ENCODE data around the gene RBM4B.

RBM4B gene

DNA sequence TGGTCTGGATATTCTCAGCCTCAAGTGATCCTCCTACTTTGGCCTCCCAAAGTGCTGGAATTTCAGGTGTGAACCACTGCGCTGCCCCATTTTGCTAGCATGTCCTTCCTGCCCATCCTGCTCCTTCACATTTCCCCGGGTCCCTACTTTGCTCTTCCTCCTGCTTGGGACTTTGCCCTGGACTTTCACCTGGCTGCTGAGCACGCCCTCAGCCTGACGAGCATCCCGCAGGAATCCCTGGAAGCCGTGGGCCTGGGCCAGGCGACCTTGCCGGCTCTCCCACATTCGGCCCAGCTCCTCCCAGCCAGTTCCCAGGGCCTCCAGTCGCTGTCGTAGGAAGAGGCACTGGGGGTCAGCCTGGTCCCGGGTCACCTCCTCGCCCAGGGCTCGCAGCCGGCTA lies 22.6 kb upstream of the RBM4B start:
- no peak for DNase-seq (ENCODE audit: low read depth)
- TF ChIP-seq, protein P1, sequence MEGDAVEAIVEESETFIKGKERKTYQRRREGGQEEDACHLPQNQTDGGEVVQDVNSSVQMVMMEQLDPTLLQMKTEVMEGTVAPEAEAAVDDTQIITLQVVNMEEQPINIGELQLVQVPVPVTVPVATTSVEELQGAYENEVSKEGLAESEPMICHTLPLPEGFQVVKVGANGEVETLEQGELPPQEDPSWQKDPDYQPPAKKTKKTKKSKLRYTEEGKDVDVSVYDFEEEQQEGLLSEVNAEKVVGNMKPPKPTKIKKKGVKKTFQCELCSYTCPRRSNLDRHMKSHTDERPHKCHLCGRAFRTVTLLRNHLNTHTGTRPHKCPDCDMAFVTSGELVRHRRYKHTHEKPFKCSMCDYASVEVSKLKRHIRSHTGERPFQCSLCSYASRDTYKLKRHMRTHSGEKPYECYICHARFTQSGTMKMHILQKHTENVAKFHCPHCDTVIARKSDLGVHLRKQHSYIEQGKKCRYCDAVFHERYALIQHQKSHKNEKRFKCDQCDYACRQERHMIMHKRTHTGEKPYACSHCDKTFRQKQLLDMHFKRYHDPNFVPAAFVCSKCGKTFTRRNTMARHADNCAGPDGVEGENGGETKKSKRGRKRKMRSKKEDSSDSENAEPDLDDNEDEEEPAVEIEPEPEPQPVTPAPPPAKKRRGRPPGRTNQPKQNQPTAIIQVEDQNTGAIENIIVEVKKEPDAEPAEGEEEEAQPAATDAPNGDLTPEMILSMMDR (IDR thresholded peaks at IDR 0.05; ENCODE audit: insufficient read depth, low read depth, low read length, missing control alignments) = no peak
- no peak overlapping the region for H3K4me3 ChIP-seq (ENCODE audit: low read depth, low read length)

DNA sequence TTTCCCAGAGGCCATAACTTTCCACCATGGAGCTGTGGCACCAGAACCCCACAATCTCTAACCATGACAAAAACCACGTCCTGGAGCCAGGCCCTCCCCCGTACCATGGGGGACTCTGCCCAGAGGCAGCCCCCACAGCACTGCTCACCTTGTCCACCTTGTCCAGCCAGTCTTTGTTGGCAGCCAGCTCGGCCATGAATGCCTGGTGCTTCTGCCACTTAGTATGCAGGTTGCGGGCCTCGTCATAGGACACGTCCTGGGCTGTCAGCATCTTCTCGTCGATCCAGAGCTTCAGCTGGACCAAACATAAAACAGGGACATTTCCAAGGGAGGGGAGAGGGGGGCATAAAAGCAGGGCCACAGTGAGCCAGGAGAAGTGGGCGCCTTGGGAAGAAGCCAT lies 20.8 kb upstream of the RBM4B start:
- TF ChIP-seq, protein P1 (IDR thresholded peaks at IDR 0.05; ENCODE audit: insufficient read depth, low read depth, low read length, missing control alignments) = no peak
- no peak for DNase-seq (ENCODE audit: low read depth)
- H3K4me3 ChIP-seq (ENCODE audit: low read depth, low read length) = no peak overlapping the region

- TF ChIP-seq, protein P1 (IDR thresholded peaks at IDR 0.05; ENCODE audit: insufficient read depth, low read depth, low read length, missing control alignments) = no peak
- no peak for DNase-seq (ENCODE audit: low read depth)
- no peak overlapping the region for H3K4me3 ChIP-seq (ENCODE audit: low read depth, low read length)
Observed at GRCh38 chr11:66697988-66698387, 20.3 kb upstream of the RBM4B start.

DNA sequence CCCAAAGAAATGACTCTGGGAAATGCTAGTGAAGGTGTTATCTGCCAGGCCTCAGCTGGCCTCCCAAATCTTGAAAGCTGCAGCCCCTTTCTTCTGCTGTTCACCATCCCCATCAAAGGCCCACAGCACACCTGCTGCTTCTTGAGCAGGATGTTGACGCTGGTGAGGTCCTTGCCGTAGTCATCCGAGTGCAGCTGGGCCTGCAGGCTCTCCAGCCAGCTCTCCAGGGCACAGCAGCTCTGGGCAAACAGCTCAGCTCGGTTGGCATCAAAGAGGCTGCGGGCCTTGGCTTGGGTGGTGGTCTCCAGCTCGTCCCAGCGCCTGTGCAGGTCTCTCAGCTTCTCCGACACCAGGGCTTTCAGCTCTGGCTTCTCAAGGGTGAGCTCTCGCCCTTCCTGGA lies 18.5 kb upstream of the RBM4B start:
- no peak overlapping the region for H3K4me3 ChIP-seq (ENCODE audit: low read depth, low read length)
- TF ChIP-seq, protein P1 (IDR thresholded peaks at IDR 0.05; ENCODE audit: insufficient read depth, low read depth, low read length, missing control alignments) = no peak
- DNase-seq (ENCODE audit: low read depth) = no peak

DNA sequence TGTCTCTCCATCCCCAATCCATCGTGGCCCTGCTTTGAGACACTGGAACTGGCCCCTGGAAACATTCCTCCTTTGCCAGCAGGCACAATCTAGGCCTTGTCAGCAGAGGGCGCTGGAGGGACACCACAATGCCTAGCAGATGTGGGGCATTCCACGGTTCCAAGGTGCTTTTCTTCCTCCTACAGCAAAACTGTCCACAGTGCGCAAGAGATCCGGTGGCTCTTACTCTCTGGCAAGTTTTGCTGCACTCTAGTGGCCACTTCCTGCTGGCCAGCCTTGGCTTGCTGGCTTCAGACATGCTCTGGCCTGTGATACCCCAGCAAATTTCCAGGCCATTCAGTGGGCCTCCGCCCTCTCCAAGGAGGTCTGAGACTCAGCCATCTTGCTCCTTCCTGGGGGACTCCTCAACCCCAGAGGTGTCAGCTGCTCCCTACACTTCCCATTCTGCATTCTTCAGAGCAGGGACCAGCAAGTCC lies 17.1 kb upstream of the RBM4B start:
- no peak overlapping the region for H3K4me3 ChIP-seq (ENCODE audit: low read depth, low read length)
- TF ChIP-seq, protein P1 (IDR thresholded peaks at IDR 0.05; ENCODE audit: insufficient read depth, low read depth, low read length, missing control alignments) = peak; percentile 93
- peak; percentile 91 for DNase-seq (ENCODE audit: low read depth)

DNA sequence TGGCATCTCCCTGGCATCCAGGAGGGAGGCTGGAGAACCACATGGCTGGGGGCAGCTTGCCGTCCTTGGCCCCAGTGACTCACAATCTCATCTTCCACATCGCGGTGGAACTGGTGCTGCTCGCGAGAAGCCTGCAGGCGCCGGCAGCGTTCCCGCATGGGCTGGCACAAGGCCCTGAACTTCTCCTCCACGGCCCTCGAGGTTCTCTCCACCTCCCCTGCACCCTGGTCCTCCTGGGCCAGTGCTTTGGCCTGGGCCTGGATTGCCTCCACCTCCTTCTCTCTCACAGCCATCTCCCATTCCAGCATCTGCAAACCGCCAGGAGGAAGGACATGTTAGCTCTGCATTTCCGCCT lies 16.3 kb upstream of the RBM4B start:
- TF ChIP-seq, protein P1 (IDR thresholded peaks at IDR 0.05; ENCODE audit: insufficient read depth, low read depth, low read length, missing control alignments) = no peak
- no peak for DNase-seq (ENCODE audit: low read depth)

DNA sequence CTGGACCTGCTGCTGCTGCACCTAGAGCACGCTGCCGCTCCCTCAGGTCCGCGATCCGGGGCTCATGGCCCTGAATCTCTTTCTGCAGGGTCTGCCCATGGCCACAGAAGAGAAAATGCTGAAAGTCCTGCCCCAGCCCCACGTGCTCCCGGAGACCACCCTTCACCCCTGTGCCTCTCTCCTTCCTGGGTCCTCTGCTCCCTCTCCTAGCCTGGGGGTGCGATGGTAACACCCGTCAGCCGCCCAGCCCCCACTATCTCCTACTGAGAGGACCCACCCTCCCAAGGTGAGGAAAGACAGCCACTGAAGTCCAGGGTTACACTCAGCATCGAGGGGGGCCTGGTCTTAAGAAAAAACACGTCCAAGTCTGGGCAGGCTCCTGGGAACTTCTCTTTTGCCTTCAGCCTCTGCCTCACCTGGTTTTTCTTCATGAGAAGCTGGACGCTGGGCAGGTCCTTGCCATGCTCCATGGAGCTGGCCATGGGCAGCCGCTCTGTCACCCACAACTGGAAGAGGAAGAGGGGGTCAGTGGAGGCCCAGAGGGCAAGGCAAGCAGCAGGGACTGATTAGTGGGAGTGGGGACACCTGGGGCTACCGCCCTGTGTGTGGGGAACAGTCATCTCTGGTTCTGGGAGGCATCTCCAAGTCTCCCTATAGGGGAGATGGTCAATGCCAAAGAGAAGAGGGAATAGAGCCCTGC lies 15.8 kb upstream of the RBM4B start:
- no peak for DNase-seq (ENCODE audit: low read depth)

More for the DNA sequence above, 16.3 kb upstream of the RBM4B start:
- H3K4me3 ChIP-seq (ENCODE audit: low read depth, low read length) = no peak overlapping the region

More for the DNA sequence above, 15.8 kb upstream of the RBM4B start:
- no peak overlapping the region for H3K4me3 ChIP-seq (ENCODE audit: low read depth, low read length)
- TF ChIP-seq, protein P1 (IDR thresholded peaks at IDR 0.05; ENCODE audit: insufficient read depth, low read depth, low read length, missing control alignments) = no peak
